ENCODE results near the gene OPCML. TPM values are rescaled to one million over a fixed set of nuclear protein-coding genes. Genes with fewer than 3 reads are reported as not detected.

OPCML gene
- total RNA-seq, 4 donors from 2014 or later: 0.15 TPM; not detected in 3

GRCh38 chr11:132444911-132445310 is 1087.4 kb downstream of the OPCML start:
- no peak for DNase-seq (ENCODE audit: low spot score in 2 of 2)
- H3K27ac ChIP-seq: no peak overlapping the region
- no peaks in the 10 kb centered on the region for H3K4me1 ChIP-seq
- no peaks in the 10 kb centered on the region for H3K9me3 ChIP-seq
- WGBS: 60% methylated on average over 4 of the region's 4 CpGs
- no peaks in the 10 kb centered on the region for H3K36me3 ChIP-seq
- no peaks in the 10 kb centered on the region for H3K27me3 ChIP-seq
- no peak overlapping the region for H3K4me3 ChIP-seq
- TF ChIP-seq EP300 (IDR thresholded peaks at IDR 0.05) (no peak), CTCF (IDR thresholded peaks at IDR 0.05) (no peak), POLR2A (IDR thresholded peaks at IDR 0.05) (no peak), POLR2AphosphoS5 (IDR thresholded peaks at IDR 0.05) (no peak)

DNA sequence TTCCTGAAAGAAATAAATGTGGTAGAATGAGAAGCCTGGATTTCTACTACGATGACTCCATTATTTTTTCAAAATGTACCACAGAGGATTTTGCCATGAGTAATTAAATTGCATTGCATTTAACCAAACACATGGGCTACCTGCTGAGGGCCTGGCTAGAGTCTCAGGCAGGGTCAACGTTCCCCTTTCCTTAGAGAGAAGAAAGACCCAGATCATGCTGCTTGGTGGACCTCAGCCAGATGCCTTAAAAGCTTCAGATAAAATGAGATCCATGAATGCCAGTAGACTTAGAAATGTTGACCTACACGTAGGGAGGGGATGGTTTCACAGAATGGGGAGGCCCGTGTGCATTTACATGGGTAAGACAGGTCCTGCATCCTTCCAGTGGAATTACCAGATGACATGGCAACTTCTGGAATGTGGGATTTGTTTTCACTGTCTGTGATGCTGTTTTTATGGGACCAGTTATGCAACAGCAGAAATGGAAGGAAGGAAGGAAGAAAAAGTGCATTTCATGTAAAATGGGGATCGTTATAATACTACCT is 1092.5 kb downstream of the OPCML start:
- Histone ChIP-seq H3K9me3 (no peaks in the 10 kb centered on the region), H3K4me3 (no peak overlapping the region), H3K27ac (no peak overlapping the region), H3K27me3 (no peaks in the 10 kb centered on the region), H3K4me1 (no peaks in the 10 kb centered on the region), H3K36me3 (no peaks in the 10 kb centered on the region)
- no peak for TF ChIP-seq EP300 (IDR thresholded peaks at IDR 0.05)
- no peak for TF ChIP-seq CTCF (IDR thresholded peaks at IDR 0.05)
- TF ChIP-seq POLR2AphosphoS5 (IDR thresholded peaks at IDR 0.05): no peak
- TF ChIP-seq POLR2A (IDR thresholded peaks at IDR 0.05): no peak
- 65% methylated on average over 5 of the region's 5 CpGs for WGBS
- no peak for DNase-seq (ENCODE audit: low spot score in 2 of 2)

DNA sequence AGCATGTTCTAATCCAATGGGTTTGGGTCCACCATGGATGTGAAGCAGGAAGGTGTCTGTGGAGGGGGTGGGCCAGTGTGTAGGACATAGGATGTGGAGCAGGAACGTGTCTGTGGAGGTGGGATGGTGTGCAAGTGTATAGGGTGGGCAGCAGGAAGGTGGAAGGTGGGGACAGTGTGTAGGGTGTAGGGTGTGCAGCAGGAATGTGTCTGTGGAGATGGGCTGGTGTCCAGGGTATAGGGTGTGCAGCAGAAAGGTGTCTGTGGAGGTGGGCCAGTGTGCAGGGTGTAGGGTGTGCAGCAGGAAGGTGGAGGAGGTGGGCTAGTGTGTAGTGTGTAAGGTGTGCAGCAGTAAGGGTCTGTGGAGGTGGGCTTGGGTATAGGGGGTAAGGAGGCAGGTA is 1093.9 kb downstream of the OPCML start:
- H3K9me3 ChIP-seq: no peaks in the 10 kb centered on the region
- H3K36me3 ChIP-seq: no peaks in the 10 kb centered on the region
- H3K27ac ChIP-seq: no peak overlapping the region
- no peaks in the 10 kb centered on the region for H3K27me3 ChIP-seq
- DNase-seq (ENCODE audit: low spot score in 2 of 2): no peak
- WGBS: 83% methylated on average over 1 of the region's 1 CpG
- no peak overlapping the region for H3K4me3 ChIP-seq
- H3K4me1 ChIP-seq: no peaks in the 10 kb centered on the region
- TF ChIP-seq EP300 (IDR thresholded peaks at IDR 0.05) (no peak), CTCF (IDR thresholded peaks at IDR 0.05) (no peak), POLR2AphosphoS5 (IDR thresholded peaks at IDR 0.05) (no peak), POLR2A (IDR thresholded peaks at IDR 0.05) (no peak)

GRCh38 chr11:132430429-132431062 is 1101.8 kb downstream of the OPCML start:
- H3K9me3 ChIP-seq: no peaks in the 10 kb centered on the region
- no peaks in the 10 kb centered on the region for H3K27me3 ChIP-seq
- DNase-seq (ENCODE audit: low spot score in 2 of 2): no peak
- WGBS: 54% methylated on average over 14 of the region's 14 CpGs
- no peak for TF ChIP-seq POLR2AphosphoS5 (IDR thresholded peaks at IDR 0.05)
- no peaks in the 10 kb centered on the region for H3K36me3 ChIP-seq
- H3K4me3 ChIP-seq: no peak overlapping the region
- peaks cover 3% of the 10 kb centered on the region for H3K4me1 ChIP-seq
- H3K27ac ChIP-seq: no peak overlapping the region

GRCh38 chr11:132429685-132430084 is 1102.6 kb downstream of the OPCML start:
- WGBS: 81% methylated on average over 8 of the region's 8 CpGs
- peaks cover 3% of the 10 kb centered on the region for H3K4me1 ChIP-seq
- H3K27me3 ChIP-seq: no peaks in the 10 kb centered on the region
- no peaks in the 10 kb centered on the region for H3K36me3 ChIP-seq
- H3K27ac ChIP-seq: no peak overlapping the region
- no peak for TF ChIP-seq POLR2A (IDR thresholded peaks at IDR 0.05)
- TF ChIP-seq CTCF (IDR thresholded peaks at IDR 0.05): no peak
- TF ChIP-seq POLR2AphosphoS5 (IDR thresholded peaks at IDR 0.05): no peak
- no peak for TF ChIP-seq EP300 (IDR thresholded peaks at IDR 0.05)
- no peak overlapping the region for H3K4me3 ChIP-seq
- no peak for DNase-seq (ENCODE audit: low spot score in 2 of 2)
- no peaks in the 10 kb centered on the region for H3K9me3 ChIP-seq

All from suprapubic skin (tissue), 4 donors.